GM19452 (cell line): Measurements from ENCODE around the gene CCNB1.
A peak's percentile ranks its signal among the peaks of the same experiment; 100 is the strongest.
"Not testable (repeated sequence)": the region's sequence is repeated elsewhere in the genome, so short reads cannot be mapped to it uniquely, and the experiment has no call there.

Experiments used
- ATAC-seq: cut with Tn5 transposase; IDR thresholded peaks from one replicate; pipeline ENCODE4 v1.9.1; 2021; ENCODE audit not compliant: unreplicated experiment

CCNB1 gene

DNA sequence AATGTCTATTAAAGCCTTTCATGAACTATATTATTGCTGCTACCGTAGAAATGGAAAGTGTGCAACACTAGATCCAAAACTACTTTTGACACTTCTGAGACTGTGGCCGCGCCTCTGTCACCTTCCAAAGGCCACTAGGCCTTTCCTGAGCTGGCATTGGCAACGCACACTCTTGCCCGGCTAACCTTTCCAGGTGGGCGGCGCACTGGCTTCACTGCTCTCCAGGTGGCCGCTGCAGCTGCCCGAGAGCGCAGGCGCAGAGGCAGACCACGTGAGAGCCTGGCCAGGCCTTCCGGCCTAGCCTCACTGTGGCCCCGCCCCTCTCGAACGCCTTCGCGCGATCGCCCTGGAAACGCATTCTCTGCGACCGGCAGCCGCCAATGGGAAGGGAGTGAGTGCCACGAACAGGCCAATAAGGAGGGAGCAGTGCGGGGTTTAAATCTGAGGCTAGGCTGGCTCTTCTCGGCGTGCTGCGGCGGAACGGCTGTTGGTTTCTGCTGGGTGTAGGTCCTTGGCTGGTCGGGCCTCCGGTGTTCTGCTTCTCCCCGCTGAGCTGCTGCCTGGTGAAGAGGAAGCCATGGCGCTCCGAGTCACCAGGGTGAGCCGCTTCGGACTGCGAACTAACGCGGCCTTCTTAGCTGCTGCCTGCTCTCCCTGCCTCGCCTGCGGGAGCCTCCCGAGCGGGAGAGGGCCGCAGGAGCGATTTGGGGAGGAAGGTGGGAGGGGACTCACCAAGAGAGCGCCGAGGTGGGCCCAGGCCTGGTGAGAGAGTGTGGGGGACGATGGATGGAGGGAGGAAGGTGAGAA lies at the start of gene CCNB1:
CCNB1 (plus strand) TSS at position 465 of the 807 bp plus-strand sequence; CDS start at position 578, 113 bp downstream.
- ATAC-seq, result peak; percentile 100

DNA sequence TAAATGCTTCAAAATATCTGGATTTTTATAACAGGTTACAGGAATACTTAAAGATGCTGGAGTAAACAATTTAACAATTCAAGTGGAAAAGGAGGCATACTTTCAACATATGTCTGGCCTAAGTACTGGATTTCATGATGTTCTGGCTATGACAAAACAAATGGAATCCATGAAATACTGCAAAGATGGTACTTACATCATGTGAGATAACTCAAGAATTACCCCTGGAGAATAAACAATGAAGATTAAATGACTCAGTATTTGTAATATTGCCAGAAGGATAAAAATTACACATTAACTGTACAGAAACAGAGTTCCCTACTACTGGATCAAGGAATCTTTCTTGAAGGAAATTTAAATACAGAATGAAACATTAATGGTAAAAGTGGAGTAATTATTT lies 37.5 kb upstream of the CCNB1 start:
- no peak for ATAC-seq

DNA sequence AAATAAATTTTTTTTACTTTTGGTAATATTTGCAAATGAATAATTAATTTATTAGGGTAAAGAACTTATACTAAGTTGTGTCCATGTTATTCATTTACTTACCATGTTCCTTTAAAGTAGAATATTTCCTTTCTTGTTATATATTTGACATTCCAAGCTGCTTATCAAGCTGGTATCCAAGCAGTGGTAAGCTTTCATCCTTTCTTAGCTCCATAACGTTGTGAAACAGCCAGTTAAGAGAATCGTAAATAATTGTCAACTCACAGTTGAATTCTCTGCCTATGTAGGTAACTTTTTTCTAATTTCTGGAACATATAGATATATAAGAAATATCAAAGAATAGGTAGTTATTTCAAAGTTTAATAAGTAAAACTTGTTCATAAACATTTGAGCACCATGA lies 36.7 kb upstream of the CCNB1 start:
- no peak for ATAC-seq

DNA sequence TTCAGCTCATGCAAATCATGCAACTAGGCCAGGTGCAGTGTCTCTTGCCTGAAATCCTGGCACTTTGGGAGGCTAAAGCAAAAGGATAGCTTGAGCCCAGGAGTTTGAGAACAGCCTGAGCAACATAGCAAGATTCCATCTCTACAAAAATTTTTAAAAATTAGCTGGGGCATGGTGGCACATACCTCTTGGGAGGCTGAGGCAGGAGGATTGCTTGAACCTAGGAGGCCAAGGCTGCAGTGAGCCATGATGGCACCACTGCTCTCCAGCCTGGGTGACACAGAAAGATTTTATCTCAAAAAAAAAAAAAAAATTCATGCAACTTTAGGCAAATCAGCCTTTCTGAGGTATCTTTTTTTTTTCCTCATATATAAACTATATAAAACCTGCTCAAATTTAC lies 35.6 kb upstream of the CCNB1 start:
- no peak for ATAC-seq

DNA sequence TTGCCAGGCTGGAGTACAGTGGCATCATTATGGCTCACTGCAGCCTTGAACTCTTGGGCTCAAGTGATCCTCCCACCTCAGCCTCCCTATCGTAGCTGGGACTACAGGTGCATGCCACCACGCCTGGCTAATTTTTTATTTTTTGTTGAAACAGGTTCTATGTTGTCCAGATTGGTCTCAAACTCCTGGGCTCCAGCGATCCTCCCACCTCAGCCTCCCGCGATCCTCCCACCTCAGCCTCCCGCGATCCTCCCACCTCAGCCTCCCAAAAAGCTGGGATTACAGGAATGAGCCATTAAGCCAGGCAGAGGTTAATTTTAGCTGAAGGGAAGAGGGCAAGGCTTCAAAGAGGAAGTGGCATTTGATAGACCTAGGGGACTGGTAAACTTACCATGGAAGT lies 32.8 kb upstream of the CCNB1 start:
- ATAC-seq, result no peak

DNA sequence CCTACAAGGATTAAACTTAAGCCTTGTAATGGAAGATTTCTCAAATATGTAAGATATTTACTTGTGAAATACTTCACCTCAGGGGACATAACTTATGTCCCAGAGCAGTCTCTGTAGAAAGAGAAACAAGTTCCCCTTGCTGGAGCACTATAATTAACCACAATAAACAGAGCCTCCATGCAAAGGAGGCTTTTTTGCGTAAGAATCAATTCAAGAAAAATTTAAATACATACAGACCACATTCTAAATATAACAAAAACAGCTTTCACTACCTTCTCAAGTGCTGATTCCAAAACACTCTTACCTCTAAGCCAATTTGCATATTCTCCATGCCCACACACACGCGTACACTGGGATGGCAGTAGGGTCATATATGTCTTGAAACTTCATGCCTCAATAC lies 30.7 kb upstream of the CCNB1 start:
- ATAC-seq, result peak; percentile 93

DNA sequence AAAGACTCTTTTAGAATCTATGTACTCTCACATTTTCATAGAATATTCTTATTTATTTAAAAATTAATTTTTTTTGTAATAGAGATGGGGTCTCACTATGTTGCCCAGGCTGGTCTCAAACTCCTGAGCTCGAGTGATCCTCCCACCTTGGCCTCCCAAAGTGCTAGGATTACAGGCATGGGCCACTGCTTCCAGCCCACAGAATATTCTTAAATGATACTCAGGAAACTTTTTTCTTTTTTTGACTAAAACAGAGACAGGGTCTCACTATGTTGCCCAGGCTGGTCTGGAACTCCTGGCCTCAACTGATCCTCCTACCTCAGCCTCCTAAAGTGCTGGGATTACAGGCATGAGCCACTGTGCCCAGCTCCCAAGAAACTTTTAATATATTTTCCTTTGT lies 29.7 kb upstream of the CCNB1 start:
- not testable (repeated sequence) for ATAC-seq

DNA sequence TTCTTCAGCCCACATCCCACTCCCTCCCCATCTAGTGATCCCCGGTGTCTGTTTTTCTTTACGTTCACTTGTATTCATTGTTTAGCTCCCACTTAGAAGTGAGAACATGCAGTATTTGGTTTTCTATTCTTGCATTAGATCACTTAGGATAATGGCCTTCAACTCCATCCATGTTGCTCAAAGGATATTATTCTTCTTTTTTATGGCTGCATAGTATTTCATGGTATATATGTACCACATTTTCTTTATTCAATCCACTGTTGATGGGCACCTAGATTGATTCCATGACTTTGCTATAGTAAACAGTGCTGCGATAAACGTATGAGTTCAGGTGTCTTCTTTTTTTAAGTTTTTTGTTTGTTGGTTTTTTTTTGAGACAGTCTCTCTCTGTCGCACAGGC lies 29.1 kb upstream of the CCNB1 start:
- ATAC-seq, result no peak

DNA sequence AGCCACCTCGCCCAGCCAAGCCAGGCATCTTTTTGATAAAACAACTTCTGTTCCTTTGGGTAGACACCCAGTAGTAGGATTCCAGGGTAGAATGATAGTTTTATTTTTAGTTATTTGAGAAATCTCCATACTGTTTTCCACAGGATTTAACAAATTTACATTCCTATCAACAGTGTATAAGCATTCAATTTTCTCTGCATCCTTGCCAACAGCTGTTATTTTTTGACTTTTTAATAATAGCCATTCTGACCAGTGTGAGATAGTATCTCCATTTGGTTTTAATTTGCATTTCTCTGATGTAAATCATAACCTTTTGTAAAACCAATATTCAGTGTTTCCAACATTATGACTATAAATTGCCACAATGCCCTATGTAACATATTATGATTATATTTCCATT lies 28.2 kb upstream of the CCNB1 start:
- ATAC-seq, result no peak

DNA sequence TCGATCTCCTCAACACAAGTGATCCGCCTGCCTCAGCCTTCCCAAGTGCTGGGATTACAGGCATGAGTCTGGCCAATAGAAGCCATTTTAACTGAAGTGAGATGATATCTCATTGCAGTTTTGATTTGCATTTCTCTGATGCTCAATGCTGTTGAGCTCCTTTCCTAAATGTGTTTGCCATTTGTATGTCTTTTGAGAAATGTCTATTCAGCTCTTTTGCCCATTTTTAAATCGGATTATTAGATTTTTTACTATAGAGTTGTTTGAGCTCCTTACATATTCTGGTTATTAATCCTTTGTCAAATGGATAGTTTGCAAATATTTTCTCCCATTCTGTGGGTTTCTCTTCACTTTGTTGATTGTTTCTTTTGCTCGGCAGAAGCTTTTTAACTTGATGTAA lies 26.7 kb upstream of the CCNB1 start:
- ATAC-seq, result not testable (repeated sequence)

DNA sequence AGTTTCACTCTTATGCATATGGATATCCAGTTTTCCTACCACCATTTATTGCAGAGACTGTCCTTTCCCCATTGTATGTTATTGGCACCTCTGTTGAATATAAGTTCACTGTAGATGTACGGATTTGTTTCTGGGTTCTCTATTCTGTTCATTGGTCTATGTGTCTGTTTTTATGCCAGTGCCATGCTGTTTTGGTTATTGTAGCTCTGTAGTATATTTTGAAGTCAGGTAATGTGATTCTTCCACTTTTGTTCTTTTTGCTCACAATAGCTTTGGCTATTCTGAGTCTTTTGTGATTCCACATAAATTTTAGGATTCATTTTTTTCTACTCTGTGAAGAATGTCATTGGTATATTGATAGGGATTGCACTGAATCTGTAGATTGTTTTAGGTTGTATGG lies 26.1 kb upstream of the CCNB1 start:
- ATAC-seq, result no peak

DNA sequence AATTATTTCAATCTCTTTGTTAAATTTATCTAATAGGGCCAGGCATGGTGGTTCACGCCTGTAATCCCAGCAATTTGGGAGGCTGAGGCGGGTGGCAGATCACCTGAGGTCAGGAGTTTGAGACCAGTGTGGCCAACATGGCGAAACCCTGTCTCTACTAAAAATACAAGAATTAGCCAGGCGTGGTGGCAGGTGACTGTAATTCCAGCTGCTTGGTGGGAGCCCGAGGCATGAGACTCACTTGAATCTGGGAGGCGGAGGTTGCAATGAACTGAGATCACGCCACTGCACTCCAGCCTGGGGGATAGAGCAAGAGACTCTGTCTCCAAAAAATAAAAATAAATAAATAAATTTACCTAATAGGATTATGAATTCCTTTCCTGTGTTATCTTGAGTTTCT lies 18.4 kb upstream of the CCNB1 start:
- ATAC-seq, result not testable (repeated sequence)

DNA sequence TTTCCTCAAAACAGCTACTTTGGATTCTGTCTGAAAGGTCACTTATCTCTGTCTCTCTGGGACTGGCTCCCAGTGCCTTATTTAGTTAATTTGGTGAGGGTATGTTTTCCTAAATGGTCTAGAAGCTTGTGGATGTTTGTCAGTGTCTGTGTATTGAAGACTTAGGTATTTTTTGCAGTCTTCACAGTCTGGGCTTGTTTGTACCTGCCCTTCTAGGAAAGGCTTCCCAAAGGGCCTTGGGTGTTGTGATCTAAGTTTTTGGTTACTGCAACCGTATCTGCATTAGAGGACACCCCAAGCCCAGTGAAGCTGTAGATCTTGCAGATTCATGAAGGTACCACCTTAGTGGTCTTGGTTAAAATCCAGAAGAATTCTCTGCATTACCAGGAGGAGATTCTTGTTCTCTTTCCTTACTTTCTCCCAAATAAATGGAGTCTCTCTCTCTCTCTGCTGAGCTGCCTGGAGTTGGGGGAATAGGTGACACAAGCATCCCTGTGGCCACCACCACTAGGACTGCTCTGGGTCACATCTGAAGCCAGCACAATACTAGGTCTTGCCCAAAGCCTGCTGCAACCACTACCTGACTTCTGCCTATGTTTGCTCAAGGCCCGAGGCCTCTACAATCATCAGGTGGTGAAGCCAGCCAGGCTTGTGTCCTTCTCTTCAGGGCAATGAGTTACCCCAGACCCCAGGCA lies 17.8 kb upstream of the CCNB1 start:
- no peak for ATAC-seq

DNA sequence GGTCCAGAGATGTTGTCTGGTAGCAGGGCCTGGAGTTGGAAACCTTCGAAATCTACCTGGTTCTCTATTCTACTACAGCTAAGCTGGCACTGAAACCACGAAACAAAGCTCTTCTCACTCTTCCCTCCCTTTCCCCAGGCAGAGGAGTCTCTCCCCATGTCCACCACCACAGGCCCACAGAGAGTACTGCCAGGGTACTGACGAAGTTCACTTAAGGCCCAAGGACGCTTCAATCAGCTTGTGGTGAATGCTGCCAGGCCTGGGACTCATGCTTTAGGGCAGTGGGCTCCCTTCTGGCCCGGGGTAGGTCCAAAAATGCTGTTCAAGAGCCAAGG lies 17.3 kb upstream of the CCNB1 start:
- no peak for ATAC-seq

DNA sequence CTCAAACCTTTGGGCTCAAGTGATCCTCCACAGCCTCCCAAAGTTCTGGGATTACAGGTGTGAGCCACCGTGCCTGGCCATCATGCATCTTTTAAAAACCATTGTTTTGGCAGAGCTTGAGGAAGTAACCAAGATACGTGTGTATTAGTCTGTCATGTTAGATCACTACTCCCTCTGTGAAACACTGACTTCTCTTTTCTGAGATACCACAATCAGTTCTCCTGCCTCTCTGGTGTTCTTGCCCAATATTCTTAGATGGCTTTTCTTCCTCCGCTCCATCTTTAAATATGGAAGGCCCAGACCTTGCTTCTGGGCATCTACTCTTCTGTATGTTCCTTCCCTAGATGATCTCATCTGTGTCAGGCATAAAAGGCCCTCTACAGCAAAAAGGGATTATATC lies 14.2 kb upstream of the CCNB1 start:
- ATAC-seq, result no peak

DNA sequence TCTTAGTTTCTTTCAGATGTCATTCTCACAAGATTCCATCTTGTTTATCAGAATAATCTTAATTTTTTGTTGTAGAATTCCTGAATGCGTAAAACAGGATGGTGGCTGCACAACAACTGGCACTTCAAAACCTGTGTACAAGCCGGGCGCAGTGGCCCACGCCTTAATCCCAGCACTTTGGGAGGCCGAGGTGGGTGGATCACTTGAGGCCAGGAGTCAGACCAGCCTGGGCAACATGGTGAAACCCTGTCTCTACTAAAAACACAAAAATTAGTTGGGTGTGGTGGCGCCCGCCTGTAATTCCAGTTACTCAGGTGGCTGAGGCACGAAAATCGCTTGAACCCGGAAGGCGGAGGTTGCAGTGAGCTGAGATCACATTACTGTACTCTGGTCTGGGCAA lies 10.5 kb upstream of the CCNB1 start:
- no peak for ATAC-seq

DNA sequence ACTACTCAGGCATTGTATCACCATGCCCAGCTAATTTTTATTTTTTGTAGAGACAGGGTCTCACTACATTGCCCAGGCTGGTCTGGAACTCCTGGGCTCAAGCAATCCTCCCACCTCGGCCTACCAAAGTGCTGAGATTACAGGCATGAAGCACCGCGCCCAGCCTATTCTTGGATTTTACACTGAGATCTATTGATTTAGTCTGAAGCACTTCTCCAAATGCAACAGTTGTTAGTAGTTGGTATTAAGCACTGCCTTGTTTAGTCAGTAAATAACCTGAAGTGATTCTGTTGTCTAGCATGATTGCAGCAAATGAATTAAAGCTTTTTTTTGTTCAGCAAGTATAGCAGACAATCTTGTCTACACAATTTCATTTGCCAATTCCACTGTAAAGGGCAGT lies 8.9 kb upstream of the CCNB1 start:
- ATAC-seq, result no peak

DNA sequence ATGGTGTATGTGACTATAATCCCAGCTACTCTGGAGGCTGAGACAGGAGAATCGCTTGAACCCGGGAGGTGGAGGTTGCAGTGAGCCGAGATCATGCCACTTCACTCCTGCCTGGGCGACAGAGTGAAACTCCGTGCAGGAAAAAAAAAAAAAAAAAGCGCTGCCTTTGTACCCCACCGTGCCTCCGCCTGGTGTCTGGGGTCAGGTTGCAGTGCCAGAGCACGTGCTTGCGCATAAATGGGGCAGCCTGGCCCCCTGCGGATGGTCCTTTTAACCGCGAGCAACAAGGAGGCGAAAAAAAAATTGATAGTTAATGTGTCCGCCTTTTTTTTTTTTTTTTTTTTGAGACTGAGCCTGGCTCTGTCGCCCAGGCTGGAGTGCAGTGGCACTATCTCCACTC lies 6.3 kb upstream of the CCNB1 start:
- ATAC-seq, result no peak

DNA sequence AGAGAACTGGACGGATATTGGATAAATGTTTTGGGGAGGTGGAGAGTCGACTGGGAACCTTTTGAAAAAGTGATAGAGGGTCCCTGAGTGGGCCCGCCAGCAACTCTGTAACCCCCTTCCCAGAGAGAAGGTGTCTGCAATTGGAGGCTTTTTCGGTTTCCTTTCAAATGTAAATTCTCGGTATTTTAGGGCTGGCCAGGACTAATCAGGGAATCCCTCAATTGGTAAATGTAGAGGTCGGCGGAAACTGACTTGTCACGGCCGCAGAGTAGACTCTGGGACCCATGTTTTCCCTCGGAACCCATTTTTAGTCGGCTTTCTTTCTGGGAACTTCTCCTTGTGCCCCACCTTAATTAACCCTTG lies 524 bp downstream of the CCNB1 start:
- no peak for ATAC-seq

DNA sequence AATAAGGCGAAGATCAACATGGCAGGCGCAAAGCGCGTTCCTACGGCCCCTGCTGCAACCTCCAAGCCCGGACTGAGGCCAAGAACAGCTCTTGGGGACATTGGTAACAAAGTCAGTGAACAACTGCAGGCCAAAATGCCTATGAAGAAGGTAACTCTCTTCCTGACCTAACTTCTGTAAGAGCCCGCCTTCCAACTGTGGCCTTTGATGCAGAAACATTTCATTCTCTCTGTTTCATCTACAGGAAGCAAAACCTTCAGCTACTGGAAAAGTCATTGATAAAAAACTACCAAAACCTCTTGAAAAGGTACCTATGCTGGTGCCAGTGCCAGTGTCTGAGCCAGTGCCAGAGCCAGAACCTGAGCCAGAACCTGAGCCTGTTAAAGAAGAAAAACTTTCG lies 979 bp downstream of the CCNB1 start:
- ATAC-seq, result no peak

DNA sequence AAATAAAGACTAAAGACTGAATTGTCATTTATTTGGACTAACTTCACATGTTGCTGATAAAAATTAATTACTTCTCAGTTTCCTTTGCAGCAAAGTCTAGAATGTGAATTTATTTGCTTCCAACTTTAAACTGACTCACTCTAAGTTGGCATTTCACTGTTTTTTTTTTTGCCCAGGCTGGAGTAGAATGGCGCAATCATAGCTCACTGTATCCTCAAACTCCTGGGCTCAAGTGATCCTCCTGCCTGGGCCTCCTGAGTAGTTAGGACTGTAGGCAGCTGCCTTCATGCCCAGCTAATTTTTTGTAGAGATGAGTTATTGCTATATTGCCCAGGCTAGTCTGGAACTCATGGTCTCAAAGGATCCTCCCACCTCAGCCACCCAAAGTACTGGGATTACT lies 3.5 kb downstream of the CCNB1 start:
- ATAC-seq, result no peak

DNA sequence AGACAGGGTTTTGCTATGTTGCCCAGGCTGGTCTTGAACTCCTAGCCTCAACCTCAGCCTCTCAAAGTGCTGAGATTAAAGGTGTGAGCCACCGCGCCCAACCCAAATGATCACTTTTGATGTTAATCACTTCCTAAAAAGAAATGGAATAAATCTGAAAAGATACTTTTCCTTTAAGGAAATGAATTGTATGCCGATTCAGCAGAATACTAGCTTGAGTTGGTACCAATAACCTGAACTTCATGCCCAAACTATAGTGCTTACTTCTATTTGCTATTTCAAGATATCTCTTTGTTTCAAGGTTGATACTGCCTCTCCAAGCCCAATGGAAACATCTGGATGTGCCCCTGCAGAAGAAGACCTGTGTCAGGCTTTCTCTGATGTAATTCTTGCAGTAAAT lies 4.0 kb downstream of the CCNB1 start:
- ATAC-seq, result no peak
